Cardiac muscle cell (in vitro differentiated cells and primary cell): ENCODE measurements around the gene RASD1. TPM values are rescaled to one million over a fixed set of nuclear protein-coding genes. Genes with fewer than 3 reads are reported as not detected.

Experiments
- DNase-seq, 2 donors: peaks; one replicate each; pipeline versions ENCODE4 v3.0.0 to v3.0.0-alpha.2; 2010 to 2017; ENCODE audit warnings: low read depth in 1 of 2, low spot score in 1 of 2
- H3K27ac ChIP-seq: fragments of 200-600 bp; sonication (generic); 2 replicates; pipeline ENCODE4 v1.5.1; 2016
- H3K27me3 ChIP-seq: fragments of 200-600 bp; sonication (generic); 2 replicates; pipeline ENCODE4 v1.6.0; 2016; ENCODE audit warnings: control low read depth
- H3K36me3 ChIP-seq: fragments of 200-600 bp; sonication (generic); 2 replicates; pipeline ENCODE4 v1.5.1; 2016; ENCODE audit warnings: control low read depth
- H3K4me1 ChIP-seq: fragments of 200-600 bp; sonication (generic); 2 replicates; pipeline ENCODE4 v1.8.1; 2017; ENCODE audit warnings: low read depth, mild to moderate bottlenecking, mixed run types
- H3K4me3 ChIP-seq: fragments of 200-600 bp; sonication (generic); 2 replicates; pipeline ENCODE4 v1.5.1; 2016; ENCODE audit warnings: mild to moderate bottlenecking
- H3K9me3 ChIP-seq: fragments of 200-600 bp; sonication (generic); 2 replicates; pipeline ENCODE4 v1.5.1; 2017; ENCODE audit warnings: low read depth, mild to moderate bottlenecking, control low read depth
- polyA plus RNA-seq: library from polyadenylated mRNA; unstranded; fragments of >200 nt; fragmentation: Nextera tagmentation; extraction: Ambion mirVana; gene quantifications from 2 replicates; pipeline ENCODE4 v1.2.1, GENCODE V29; 2016
- total RNA-seq: library from RNA; depleted of rRNA; stranded (reverse); fragments of >200 nt; gene quantifications from 2 replicates; pipeline ENCODE4 v1.2.3, GENCODE V29; 2016
- TF ChIP-seq, protein P1 (sequence below): IDR thresholded peaks from 2 replicates; pipeline ENCODE4 v1.5.1; 2012; ENCODE audit warnings: low read depth, mild to moderate bottlenecking, low read length

Gene RASD1
- total and polyA plus RNA-seq, 2 experiments from 2014 or later, result 24.3 to 28.4 TPM

- no peak overlapping the region for H3K4me3 ChIP-seq
- no peak for DNase-seq
- H3K27ac ChIP-seq, result no peak overlapping the region
- H3K4me1 ChIP-seq, result peaks cover 27% of the 10 kb centered on the region
- H3K9me3 ChIP-seq, result no peaks in the 10 kb centered on the region
- no peaks in the 10 kb centered on the region for H3K27me3 ChIP-seq
- no peaks in the 10 kb centered on the region for H3K36me3 ChIP-seq
- TF ChIP-seq, protein P1, sequence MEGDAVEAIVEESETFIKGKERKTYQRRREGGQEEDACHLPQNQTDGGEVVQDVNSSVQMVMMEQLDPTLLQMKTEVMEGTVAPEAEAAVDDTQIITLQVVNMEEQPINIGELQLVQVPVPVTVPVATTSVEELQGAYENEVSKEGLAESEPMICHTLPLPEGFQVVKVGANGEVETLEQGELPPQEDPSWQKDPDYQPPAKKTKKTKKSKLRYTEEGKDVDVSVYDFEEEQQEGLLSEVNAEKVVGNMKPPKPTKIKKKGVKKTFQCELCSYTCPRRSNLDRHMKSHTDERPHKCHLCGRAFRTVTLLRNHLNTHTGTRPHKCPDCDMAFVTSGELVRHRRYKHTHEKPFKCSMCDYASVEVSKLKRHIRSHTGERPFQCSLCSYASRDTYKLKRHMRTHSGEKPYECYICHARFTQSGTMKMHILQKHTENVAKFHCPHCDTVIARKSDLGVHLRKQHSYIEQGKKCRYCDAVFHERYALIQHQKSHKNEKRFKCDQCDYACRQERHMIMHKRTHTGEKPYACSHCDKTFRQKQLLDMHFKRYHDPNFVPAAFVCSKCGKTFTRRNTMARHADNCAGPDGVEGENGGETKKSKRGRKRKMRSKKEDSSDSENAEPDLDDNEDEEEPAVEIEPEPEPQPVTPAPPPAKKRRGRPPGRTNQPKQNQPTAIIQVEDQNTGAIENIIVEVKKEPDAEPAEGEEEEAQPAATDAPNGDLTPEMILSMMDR, result no peak
Measured at GRCh38 chr17:17519886-17520285, 23.7 kb upstream of the RASD1 start.

DNA sequence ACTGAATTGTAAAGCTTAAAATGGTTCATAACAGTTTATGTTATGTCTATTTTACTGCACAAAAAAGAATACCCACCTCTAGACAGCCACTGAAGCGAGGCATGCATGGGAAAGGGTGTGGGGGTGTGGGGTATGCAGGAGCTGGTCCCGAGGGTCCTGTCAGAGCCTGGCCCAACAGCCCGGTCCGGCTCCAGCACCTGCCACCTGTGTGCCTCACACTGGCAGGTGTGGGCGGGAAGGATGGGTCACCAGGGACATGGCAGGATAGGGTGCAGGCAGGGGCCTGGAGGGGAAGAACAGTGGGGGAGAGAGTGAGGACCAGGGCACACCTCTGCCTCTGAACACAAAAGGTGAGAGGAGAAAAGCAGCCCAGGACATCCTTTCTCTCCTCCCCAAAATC is 22.8 kb upstream of the RASD1 start:
- Histone ChIP-seq H3K4me1 (peaks cover 31% of the 10 kb centered on the region), H3K4me3 (no peak overlapping the region), H3K27me3 (no peaks in the 10 kb centered on the region), H3K36me3 (no peaks in the 10 kb centered on the region), H3K27ac (no peak overlapping the region), H3K9me3 (no peaks in the 10 kb centered on the region)
- TF ChIP-seq, protein P1, result no peak
- DNase-seq, result no peak

DNA sequence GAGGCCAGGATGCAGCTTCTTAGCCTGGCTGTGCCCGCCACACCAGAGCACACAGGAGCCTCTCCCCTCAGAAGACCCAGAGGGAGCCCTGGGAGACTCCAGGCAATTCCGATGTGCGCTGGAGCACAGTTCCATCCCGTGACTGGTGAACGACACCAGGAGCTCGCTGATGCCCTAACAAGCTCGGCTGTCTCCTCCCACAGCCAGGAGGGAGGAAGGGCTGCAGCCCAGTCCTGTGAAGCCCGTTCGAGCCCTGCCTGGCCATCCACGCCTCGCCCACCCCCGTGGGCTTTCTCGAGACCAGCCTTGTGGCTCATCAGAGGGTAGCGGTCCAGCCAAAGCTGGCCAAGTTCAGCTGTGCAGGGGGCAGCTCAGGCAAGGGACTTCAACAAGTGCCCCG is 21.8 kb upstream of the RASD1 start:
- no peaks in the 10 kb centered on the region for H3K9me3 ChIP-seq

GRCh38 chr17:17516941-17517720 is 20.9 kb upstream of the RASD1 start:
- TF ChIP-seq, protein P1, result no peak
- no peak overlapping the region for H3K4me3 ChIP-seq
- no peaks in the 10 kb centered on the region for H3K27me3 ChIP-seq
- no peak for DNase-seq
- H3K27ac ChIP-seq, result peak overlapping the region; percentile 60
- no peaks in the 10 kb centered on the region for H3K9me3 ChIP-seq
- no peaks in the 10 kb centered on the region for H3K36me3 ChIP-seq
- H3K4me1 ChIP-seq, result peaks cover 21% of the 10 kb centered on the region

More for the DNA sequence above, 21.8 kb upstream of the RASD1 start:
- Histone ChIP-seq H3K27me3 (no peaks in the 10 kb centered on the region), H3K4me1 (peaks cover 26% of the 10 kb centered on the region), H3K27ac (no peak overlapping the region), H3K4me3 (no peak overlapping the region), H3K36me3 (no peaks in the 10 kb centered on the region)
- TF ChIP-seq, protein P1, result no peak
- DNase-seq, result no peak

- no peaks in the 10 kb centered on the region for H3K9me3 ChIP-seq
- TF ChIP-seq, protein P1, result no peak
- DNase-seq, result peak in 1 of 2 donors; percentile 40
- H3K36me3 ChIP-seq, result no peaks in the 10 kb centered on the region
- no peak overlapping the region for H3K4me3 ChIP-seq
- H3K4me1 ChIP-seq, result peaks cover 21% of the 10 kb centered on the region
- no peaks in the 10 kb centered on the region for H3K27me3 ChIP-seq
- H3K27ac ChIP-seq, result peak overlapping the region; percentile 60
Measured at GRCh38 chr17:17515934-17516930, 20.0 kb upstream of the RASD1 start.
